Choroid plexus epithelial cell (primary cell): Measurements from ENCODE around the gene PCA3.
"Not testable (repeated sequence)": the region's sequence is repeated elsewhere in the genome, so short reads cannot be mapped to it uniquely, and the experiment has no call there.

ENCODE experiments used
- DNase-seq: peaks from one replicate; pipeline ENCODE4 v3.0.0-alpha.2; 2010; ENCODE audit warnings: low read depth
- H3K4me3 ChIP-seq: 2 replicates; pipeline ENCODE4 v1.5.1; 2011; ENCODE audit warnings: low read depth, mild to moderate bottlenecking, control low read depth, low read length, moderate library complexity
- CTCF ChIP-seq: conservative IDR thresholded peaks from 2 replicates; pipeline ENCODE4 v1.5.1; 2011; ENCODE audit warnings: low read depth, mild to moderate bottlenecking, control low read depth, inconsistent platforms, low read length, moderate library complexity

PCA3 gene

GRCh38 chr9:76737154-76737902 is 26.9 kb upstream of the PCA3 start:
- no peak for DNase-seq
- no peak for TF ChIP-seq CTCF
- H3K4me3 ChIP-seq: no peak overlapping the region

GRCh38 chr9:76738402-76738801 is 25.8 kb upstream of the PCA3 start:
- no peak for TF ChIP-seq CTCF
- no peak overlapping the region for H3K4me3 ChIP-seq
- DNase-seq: no peak

- DNase-seq: no peak
- H3K4me3 ChIP-seq: no peak overlapping the region
- TF ChIP-seq CTCF: no peak
Measured at GRCh38 chr9:76741524-76741923, 22.7 kb upstream of the PCA3 start.

GRCh38 chr9:76742890-76743289 is 21.3 kb upstream of the PCA3 start:
- H3K4me3 ChIP-seq, DNase-seq: not testable (repeated sequence)

GRCh38 chr9:76743931-76744330 is 20.3 kb upstream of the PCA3 start:
- no peak for TF ChIP-seq CTCF
- no peak for DNase-seq
- H3K4me3 ChIP-seq: no peak overlapping the region

- H3K4me3 ChIP-seq: no peak overlapping the region
- TF ChIP-seq CTCF: no peak
- DNase-seq: no peak
Measured at GRCh38 chr9:76744336-76744735, 19.9 kb upstream of the PCA3 start.

GRCh38 chr9:76751001-76751400 is 13.2 kb upstream of the PCA3 start:
- no peak for DNase-seq
- TF ChIP-seq CTCF: no peak
- H3K4me3 ChIP-seq: no peak overlapping the region
